OCI-LY3 (cell line): ENCODE measurements around the gene ATOH8.

Experiments
- CTCF ChIP-seq: fragments of 200-600, 300-600 bp; sonication (generic); IDR thresholded peaks from 2 replicates; pipeline ENCODE4 v1.5.1; 2014; ENCODE audit warnings: antibody characterized with exemption, low read length, low read depth
- EZH2phosphoT487 ChIP-seq: fragments of 200-600 bp; shearing (Covaris generic); IDR thresholded peaks from 2 replicates; pipeline ENCODE4 v1.6.1; 2018; ENCODE audit warnings: antibody characterized with exemption, mixed run types, low read depth

- no peak for TF ChIP-seq CTCF
- no peak for TF ChIP-seq EZH2phosphoT487
Measured at GRCh38 chr2:85757860-85758259, 4.1 kb downstream of the ATOH8 start.
